Measurements from ENCODE around the gene PKD2. TPM values are rescaled to one million over a fixed set of nuclear protein-coding genes. Genes with fewer than 3 reads are reported as not detected.

Gene PKD2
- total RNA-seq, 1 donor from 2014 or later, result 47.5 TPM

- no peak overlapping the region for H3K4me3 Mint-ChIP-seq
- peaks cover 4% of the 10 kb centered on the region for H3K27me3 Mint-ChIP-seq
- no peaks in the 10 kb centered on the region for H3K4me1 Mint-ChIP-seq (ENCODE audit: unreplicated experiment)
- no peaks in the 10 kb centered on the region for H3K9me3 Mint-ChIP-seq
- no peaks in the 10 kb centered on the region for H3K36me3 Mint-ChIP-seq
- TF ChIP-seq CTCF (conservative IDR thresholded peaks at IDR 0.05), result no peak
- H3K27ac Mint-ChIP-seq, result no peak overlapping the region
- DNase-seq (ENCODE audit: extremely low spot score, unreplicated experiment), result no peak
Measured at GRCh38 chr4:87982036-87982435, 25.4 kb upstream of the PKD2 start.

GRCh38 chr4:87982446-87983010 is 24.9 kb upstream of the PKD2 start:
- DNase-seq (ENCODE audit: extremely low spot score, unreplicated experiment), result no peak
- no peak for TF ChIP-seq CTCF (conservative IDR thresholded peaks at IDR 0.05)
- no peak overlapping the region for H3K27ac Mint-ChIP-seq
- no peaks in the 10 kb centered on the region for H3K9me3 Mint-ChIP-seq
- H3K4me1 Mint-ChIP-seq (ENCODE audit: unreplicated experiment), result no peaks in the 10 kb centered on the region
- peaks cover 3% of the 10 kb centered on the region for H3K27me3 Mint-ChIP-seq
- no peaks in the 10 kb centered on the region for H3K36me3 Mint-ChIP-seq
- no peak overlapping the region for H3K4me3 Mint-ChIP-seq

- TF ChIP-seq CTCF (conservative IDR thresholded peaks at IDR 0.05), result no peak
- Mint-ChIP-seq H3K27me3 (no peaks in the 10 kb centered on the region), H3K4me1 (ENCODE audit: unreplicated experiment) (no peaks in the 10 kb centered on the region), H3K36me3 (no peaks in the 10 kb centered on the region), H3K4me3 (no peak overlapping the region), H3K9me3 (no peaks in the 10 kb centered on the region), H3K27ac (no peak overlapping the region)
- no peak for DNase-seq (ENCODE audit: extremely low spot score, unreplicated experiment)
Measured at GRCh38 chr4:87983996-87984395, 23.4 kb upstream of the PKD2 start.

- no peak overlapping the region for H3K4me3 Mint-ChIP-seq
- DNase-seq (ENCODE audit: extremely low spot score, unreplicated experiment), result no peak
- no peaks in the 10 kb centered on the region for H3K4me1 Mint-ChIP-seq (ENCODE audit: unreplicated experiment)
- H3K36me3 Mint-ChIP-seq, result no peaks in the 10 kb centered on the region
- no peaks in the 10 kb centered on the region for H3K27me3 Mint-ChIP-seq
- H3K9me3 Mint-ChIP-seq, result no peaks in the 10 kb centered on the region
- peak; percentile 55 for TF ChIP-seq CTCF (conservative IDR thresholded peaks at IDR 0.05)
- no peak overlapping the region for H3K27ac Mint-ChIP-seq
Measured at GRCh38 chr4:87985097-87985886, 22.1 kb upstream of the PKD2 start.

GRCh38 chr4:87985887-87986200 is 21.6 kb upstream of the PKD2 start:
- no peak for DNase-seq (ENCODE audit: extremely low spot score, unreplicated experiment)
- Mint-ChIP-seq H3K4me3 (no peak overlapping the region), H3K27me3 (no peaks in the 10 kb centered on the region), H3K27ac (no peak overlapping the region), H3K36me3 (no peaks in the 10 kb centered on the region), H3K9me3 (no peaks in the 10 kb centered on the region), H3K4me1 (ENCODE audit: unreplicated experiment) (no peaks in the 10 kb centered on the region)
- peak; percentile 5 for TF ChIP-seq CTCF (conservative IDR thresholded peaks at IDR 0.05)
